Umbilical cord (tissue), 2 donors: ENCODE results near the gene CHRD. TPM values are rescaled to one million over a fixed set of nuclear protein-coding genes. Genes with fewer than 3 reads are reported as not detected.
A peak's percentile ranks its signal among the peaks of the same experiment; 100 is the strongest.

Experiments
- DNase-seq: peaks from one replicate; pipeline ENCODE4 v3.0.0-alpha.2; 2015; ENCODE audit warnings: low spot score
- total RNA-seq: library from RNA; depleted of rRNA; stranded (reverse); fragments of >200 nt; gene quantifications from one replicate; pipeline ENCODE4 v1.2.3, GENCODE V29; 2014; ENCODE audit warnings: low replicate concordance; ENCODE audit not compliant: insufficient read depth

CHRD gene
- total RNA-seq, 1 donor from 2014 or later, result 13.7 TPM

DNA sequence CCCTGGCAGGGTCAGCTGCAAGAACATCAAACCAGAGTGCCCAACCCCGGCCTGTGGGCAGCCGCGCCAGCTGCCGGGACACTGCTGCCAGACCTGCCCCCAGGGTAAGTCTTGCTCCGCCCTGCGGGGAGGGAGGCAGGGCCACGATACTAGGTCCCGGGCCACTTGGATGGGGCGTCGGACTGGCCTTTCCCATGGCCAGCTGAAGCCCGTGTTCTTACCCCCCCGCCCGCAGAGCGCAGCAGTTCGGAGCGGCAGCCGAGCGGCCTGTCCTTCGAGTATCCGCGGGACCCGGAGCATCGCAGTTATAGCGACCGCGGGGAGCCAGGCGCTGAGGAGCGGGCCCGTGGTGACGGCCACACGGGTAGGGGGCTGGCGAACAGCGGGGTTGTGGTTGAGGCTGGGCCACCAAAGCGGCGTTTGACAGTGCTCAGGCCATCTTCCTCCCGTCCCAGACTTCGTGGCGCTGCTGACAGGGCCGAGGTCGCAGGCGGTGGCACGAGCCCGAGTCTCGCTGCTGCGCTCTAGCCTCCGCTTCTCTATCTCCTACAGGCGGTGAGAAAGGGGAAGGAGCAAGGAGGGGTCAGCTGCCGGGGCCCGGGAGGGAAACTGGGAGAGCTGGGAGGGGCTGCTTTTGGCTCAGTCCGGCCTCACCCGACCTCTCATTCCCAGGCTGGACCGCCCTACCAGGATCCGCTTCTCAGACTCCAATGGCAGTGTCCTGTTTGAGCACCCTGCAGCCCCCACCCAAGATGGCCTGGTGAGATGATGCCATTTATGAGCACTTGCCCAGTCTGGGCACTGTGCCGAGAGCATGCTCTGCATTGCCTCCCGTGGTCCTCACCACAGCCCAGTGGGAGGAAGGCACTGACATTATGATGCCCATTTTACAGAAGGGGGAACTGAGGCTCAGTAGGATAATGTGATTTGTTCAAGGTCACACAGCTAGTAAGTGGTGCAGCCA is 1.7 kb downstream of the CHRD start:
- peak; percentile 26 for DNase-seq

DNA sequence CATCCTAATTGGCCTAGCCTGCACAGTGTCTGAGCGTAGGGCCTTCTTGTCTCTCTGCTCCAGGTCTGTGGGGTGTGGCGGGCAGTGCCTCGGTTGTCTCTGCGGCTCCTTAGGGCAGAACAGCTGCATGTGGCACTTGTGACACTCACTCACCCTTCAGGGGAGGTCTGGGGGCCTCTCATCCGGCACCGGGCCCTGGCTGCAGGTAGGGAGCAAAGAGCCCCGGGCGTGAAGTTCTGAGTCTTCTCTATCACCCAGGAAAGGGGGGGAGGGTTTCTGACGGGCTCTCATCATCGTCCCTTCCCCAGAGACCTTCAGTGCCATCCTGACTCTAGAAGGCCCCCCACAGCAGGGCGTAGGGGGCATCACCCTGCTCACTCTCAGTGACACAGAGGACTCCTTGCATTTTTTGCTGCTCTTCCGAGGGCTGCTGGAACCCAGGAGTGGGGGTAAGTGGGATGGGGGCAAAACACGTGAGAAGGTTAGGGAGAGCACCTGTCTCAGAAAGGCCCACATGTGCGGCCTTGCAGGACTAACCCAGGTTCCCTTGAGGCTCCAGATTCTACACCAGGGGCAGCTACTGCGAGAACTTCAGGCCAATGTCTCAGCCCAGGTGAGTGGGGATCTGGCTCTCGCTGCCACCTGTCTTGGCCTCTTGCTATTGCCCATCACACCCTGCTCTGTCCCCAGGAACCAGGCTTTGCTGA is 2.6 kb downstream of the CHRD start:
- no peak for DNase-seq

DNA sequence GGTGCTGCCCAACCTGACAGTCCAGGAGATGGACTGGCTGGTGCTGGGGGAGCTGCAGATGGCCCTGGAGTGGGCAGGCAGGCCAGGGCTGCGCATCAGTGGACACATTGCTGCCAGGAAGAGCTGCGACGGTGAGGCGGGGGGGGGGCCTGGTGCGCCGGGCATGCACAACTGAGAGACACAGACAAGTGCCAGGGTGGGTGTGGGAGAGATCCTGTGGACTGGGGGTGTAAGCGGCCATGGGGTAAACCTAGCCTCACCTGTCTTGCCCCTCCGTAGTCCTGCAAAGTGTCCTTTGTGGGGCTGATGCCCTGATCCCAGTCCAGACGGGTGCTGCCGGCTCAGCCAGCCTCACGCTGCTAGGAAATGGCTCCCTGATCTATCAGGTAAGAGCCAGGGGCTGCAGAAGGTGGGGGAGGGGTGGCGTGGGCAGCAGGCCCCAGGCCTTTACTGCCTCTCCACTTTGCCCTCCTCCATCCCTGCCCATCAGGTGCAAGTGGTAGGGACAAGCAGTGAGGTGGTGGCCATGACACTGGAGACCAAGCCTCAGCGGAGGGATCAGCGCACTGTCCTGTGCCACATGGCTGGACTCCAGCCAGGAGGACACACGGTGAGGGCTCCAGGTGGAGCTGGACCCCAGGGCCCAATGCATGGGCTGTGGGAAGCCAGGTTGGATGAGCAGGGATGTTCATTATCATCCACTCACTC is 3.3 kb downstream of the CHRD start:
- no peak for DNase-seq

DNA sequence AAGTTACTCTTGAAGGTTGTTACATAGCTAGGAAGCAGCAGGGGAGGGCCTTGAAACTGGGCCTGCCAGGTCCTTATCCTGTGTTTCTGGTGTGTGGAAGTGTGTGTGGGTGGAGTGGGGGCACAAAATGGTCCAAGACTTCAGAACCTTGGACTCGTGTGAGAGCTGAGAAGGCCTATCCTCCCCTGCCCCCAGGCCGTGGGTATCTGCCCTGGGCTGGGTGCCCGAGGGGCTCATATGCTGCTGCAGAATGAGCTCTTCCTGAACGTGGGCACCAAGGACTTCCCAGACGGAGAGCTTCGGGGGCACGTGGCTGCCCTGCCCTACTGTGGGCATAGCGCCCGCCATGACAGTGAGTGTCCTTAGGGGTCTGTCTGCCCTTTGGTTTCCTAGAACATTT is 4.5 kb downstream of the CHRD start:
- DNase-seq, result no peak

DNA sequence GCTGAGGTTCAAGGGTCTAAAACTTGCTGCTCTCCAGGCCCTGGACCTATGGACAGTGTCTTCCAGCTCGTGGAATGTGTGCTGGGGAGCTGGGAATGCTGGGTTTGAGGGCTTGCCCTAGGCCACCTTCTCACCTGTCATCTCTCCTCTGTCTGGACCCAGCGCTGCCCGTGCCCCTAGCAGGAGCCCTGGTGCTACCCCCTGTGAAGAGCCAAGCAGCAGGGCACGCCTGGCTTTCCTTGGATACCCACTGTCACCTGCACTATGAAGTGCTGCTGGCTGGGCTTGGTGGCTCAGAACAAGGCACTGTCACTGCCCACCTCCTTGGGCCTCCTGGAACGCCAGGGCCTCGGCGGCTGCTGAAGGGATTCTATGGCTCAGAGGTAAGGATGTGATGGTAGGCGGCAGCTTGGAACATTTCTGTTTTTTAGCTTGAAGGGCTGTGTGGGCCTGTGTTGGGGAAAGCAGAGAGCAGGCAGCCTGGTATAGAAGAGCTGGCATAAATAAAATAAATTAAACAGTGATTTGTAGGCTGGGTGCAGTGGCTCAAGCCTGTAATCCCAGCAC is 5.1 kb downstream of the CHRD start:
- no peak for DNase-seq

DNA sequence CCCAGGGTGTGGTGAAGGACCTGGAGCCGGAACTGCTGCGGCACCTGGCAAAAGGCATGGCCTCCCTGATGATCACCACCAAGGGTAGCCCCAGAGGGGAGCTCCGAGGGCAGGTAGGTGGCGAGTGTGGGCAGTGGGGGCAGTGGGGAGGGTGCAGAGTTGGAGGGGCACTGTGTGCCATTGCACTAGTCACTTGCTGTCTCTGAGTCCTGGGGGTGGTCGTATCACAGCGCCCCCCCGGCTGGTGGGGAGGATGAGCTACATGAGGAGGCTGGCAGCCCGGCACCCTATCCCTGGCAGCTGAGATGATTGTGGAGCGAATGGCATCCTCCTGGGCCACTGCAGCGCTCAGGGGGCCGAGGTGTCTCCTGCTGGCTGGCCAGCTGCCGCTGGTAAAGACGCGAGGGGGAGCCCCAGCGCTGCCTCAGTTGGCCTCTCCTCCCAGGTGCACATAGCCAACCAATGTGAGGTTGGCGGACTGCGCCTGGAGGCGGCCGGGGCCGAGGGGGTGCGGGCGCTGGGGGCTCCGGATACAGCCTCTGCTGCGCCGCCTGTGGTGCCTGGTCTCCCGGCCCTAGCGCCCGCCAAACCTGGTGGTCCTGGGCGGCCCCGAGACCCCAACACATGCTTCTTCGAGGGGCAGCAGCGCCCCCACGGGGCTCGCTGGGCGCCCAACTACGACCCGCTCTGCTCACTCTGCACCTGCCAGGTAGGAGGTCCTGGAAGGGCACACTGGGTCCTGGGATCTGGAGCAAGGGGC is 6.4 kb downstream of the CHRD start:
- no peak for DNase-seq

DNA sequence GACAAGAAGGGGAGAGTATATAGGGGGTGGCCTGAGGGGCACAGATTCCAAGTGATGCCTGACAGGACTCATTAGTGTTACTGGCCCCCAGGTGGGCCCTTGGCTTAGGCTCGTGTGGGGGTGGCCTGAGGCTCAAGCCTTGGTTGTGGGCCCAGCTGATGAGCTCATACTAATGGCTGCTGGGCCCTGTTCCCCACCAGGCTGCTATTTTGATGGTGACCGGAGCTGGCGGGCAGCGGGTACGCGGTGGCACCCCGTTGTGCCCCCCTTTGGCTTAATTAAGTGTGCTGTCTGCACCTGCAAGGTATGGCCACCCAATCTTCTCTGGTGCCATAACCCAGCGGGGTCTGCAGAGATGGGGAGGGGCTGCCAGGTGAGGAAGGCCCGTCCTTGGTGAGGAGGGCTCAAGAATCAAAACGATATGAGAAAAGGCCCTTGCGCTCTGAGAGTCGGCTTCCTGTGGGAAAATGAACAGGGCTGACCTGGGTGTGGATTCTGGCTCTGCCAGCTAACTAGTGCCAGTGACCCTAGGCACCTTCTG is 7.4 kb downstream of the CHRD start:
- no peak for DNase-seq

DNA sequence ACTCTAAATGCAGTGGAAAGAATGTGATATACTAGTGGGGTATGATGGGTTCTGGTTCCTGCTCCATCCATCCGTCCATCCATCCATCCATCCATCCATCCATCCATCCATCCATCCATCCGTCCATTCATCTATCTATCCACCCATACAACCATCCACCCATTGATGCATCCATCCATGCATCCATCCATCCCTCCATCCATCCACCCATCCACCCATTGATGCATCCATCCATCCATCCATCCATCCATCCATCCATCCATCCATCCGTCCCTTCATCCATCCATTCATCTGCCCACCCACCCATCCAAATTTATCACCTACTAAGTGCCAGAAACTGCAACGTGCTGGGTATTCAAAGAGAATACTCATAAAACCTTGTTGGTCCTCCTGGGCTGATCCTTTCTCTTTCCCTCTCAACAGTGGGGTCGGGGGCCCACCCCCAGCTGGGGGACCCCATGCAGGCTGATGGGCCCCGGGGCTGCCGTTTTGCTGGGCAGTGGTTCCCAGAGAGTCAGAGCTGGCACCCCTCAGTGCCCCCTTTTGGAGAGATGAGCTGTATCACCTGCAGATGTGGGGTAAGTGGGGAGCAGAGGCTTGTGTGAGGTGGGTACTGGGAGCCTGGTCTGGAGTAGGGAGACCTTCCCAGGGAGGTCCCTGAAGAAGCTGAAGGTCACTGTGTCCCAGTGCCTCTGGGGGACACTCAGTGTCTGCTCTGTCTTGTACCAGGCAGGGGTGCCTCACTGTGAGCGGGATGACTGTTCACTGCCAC is 8.5 kb downstream of the CHRD start:
- no peak for DNase-seq

DNA sequence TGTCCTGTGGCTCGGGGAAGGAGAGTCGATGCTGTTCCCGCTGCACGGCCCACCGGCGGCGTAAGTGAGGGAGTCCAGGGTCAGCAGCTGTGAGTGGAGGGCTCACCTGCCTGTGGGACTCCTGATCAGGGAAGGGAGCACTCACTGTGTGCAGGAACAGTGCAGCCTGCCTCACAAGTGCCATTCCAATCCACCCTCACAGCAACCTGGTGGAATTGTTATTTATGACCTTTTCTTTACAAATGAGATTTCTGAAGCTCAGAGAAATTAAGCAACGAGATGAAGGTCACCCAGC is 9.0 kb downstream of the CHRD start:
- DNase-seq, result no peak

DNA sequence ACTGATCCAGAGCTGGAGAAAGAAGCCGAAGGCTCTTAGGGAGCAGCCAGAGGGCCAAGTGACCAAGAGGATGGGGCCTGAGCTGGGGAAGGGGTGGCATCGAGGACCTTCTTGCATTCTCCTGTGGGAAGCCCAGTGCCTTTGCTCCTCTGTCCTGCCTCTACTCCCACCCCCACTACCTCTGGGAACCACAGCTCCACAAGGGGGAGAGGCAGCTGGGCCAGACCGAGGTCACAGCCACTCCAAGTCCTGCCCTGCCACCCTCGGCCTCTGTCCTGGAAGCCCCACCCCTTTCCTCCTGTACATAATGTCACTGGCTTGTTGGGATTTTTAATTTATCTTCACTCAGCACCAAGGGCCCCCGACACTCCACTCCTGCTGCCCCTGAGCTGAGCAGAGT is 9.5 kb downstream of the CHRD start:
- DNase-seq, result no peak

DNA sequence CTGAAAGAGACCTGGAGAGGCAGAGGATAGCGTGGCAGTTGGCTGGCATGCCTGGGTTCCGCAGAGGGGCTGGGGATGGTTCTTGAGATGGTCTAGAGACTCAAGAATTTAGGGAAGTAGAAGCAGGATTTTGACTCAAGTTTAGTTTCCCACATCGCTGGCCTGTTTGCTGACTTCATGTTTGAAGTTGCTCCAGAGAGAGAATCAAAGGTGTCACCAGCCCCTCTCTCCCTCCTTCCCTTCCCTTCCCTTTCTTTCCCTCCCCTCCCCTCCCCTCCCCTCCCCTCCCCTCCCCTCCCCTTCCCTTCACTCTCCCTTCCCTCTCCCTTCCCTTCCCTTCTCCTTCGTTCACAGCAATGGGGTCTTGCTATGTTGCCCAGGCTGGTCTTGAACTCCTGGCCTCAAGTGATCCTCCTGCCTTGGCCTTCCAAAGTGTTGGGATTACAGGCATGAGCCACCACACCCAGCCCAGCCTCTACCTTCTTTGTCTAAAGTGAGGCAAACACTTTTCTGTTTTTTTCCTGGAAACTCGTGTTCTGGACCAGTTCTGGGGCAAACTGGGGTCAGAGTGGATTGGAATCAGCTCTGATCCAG is 10.2 kb downstream of the CHRD start:
- no peak for DNase-seq

DNA sequence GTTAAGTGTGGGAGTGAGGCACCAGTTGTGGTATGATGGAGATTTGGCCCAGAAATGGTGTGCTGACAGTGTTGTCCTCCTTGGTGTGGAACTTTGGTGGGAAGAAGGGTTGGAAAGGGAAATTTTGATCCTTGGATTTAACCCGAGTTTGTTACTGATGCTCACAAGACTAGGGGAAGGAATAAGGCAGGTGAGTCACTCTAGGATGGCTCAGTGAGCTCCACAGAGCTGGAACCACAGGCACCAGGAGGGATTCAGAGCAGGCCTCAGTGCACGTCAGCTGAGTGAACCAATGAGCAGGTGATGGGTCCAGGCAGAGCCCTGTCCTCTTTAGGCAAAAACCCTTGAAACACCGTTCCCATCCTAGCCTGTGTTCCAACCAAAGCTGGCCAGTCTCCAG is 11.4 kb downstream of the CHRD start:
- no peak for DNase-seq

DNA sequence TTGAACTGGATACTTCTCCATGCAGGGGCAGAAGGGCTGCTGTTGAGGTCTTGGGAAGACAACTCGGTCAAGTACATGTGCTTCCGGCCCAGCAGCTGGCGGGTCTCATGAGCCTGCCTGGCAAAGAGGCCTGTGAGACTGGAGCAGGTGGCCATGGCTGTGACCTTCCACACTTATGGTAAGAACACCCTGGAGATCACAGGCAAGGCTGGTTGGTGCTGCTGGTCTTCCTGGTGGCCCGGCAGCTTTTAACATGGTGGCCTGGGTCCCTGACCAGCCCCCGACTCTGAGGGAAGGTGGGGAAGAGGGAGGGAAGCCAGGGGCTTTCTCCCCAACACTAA is 15.4 kb downstream of the CHRD start:
- DNase-seq, result no peak

DNA sequence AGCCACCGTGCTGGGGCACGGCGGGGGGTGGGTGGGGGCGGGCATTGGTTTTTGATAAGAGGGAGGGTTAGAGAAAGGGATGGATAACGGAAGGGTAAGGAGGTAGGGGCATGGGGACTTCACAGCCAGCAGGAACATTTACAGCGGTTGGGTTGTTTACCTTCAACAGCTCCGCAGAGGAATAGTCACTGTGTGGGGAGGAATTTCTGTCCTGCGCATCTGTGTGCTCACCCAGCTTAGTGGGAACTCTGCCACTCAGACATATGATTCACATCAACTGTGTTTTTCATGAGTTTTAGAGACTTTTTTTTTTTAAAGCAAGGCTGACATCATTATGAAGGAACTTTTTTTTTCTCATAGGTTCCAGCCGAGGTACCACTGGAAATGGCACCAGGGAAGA is 19.6 kb downstream of the CHRD start:
- DNase-seq, result peak; percentile 85

DNA sequence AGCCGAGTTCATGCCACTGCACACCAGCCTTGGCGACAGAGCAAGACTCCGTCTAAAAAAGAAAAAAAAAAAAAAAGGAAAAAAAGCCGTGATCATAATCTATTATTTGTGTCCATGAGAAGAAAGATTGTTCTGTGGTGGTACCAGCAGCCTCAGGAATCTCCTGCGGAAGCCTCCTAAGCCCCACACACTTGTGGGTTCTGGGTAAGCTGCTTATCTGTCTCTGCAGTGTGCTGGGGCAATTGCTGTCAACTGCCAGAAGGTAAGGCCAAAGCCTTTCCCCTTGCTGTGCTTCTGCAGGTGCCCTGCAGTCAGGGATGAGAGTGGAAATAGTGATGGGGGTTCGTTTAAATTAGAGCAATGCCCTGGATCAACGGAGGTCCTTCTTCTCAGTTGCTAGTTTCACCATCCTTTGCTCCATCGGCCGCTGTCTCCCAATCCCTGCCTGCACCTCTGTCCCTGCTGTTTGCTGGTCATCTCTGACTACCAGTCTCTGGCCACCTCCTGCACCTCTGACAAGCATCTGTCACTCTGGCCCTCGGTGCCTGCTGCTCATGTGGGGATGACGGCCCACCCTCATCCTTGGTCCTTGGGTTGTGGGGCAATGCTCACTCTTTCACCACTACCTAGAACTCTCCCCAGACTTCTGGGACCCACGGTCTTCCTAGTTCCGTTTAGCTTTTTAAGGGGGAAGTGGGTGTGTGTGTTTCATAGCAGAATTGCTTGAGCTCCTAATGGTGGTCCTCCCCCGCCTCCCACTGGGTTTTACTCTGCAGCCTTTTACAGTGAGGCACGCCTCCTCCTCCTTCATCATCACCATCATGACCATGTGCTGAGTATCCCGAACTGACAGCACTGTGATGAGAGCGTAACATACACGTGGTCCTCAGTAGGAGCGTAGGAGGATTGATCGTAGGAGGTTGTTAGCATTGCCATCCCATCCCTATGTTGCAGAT is 25.5 kb downstream of the CHRD start:
- DNase-seq, result no peak

DNA sequence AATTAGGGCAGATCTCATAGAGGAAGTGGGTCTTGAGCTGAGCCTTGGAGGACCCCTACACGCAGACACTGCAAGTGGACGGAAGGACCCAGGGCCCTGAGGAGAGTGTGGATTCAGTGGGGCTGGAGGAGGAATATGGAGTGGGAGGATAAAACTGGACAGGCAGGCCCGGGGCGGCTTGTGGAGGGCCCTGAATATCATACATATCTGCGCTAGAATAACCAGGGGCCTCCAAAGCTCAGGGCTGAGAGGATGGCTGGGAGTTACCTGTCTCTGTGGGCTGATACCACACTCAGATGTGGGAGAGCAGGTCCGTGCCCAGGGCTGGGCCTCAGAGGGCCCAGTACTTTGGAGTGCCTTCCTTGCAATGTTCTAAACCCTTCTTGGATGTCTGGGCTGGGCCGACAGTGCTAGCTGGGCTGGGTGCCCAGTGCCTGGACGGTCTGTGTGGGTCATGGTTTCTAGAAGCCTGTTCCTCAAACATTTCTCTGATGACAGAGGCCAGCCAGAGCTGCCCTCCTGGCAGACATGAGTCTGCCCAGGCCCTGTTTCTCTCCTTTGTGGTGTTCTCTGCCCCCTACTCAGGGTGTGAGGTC is 29.6 kb downstream of the CHRD start:
- peak; percentile 30 for DNase-seq

DNA sequence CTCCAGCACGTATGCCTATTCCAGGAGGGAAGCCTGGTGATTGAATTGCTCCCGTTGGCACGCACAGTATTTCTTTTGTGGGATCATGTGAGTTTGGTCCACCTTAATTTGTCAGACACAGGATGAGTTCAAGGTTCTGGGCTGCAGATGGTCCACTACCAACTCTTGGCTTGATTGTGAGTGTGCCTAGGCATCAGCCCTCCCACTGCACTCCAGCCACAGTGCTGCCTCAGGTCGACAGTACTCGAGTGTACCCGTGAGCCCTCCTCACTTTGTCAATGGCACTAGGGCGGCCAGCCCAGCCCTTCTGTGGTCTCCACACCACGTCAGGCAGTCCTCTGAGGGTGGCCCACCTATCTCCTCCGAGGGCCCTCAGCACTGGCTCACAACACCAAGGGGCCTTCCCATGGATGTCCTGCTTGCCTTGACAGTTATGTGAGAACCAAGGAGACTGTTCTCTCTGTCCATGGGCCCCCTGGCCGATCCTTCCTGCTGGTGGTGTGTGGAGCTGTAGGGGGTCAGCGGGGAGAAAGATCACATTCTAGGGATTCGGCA is 30.2 kb downstream of the CHRD start:
- DNase-seq, result no peak
